ENCODE results near the gene CISD1. TPM values are rescaled to one million over a fixed set of nuclear protein-coding genes. Genes with fewer than 3 reads are reported as not detected.
"Not testable (repeated sequence)": the region's sequence is repeated elsewhere in the genome, so short reads cannot be mapped to it uniquely, and the experiment has no call there.

Gene CISD1
- total and polyA plus RNA-seq, 9 of the 15 experiments (the other 6 are each of a cell fraction or from before 2014, with no cell fraction given): 35.8 to 342 (median 118) TPM

DNA sequence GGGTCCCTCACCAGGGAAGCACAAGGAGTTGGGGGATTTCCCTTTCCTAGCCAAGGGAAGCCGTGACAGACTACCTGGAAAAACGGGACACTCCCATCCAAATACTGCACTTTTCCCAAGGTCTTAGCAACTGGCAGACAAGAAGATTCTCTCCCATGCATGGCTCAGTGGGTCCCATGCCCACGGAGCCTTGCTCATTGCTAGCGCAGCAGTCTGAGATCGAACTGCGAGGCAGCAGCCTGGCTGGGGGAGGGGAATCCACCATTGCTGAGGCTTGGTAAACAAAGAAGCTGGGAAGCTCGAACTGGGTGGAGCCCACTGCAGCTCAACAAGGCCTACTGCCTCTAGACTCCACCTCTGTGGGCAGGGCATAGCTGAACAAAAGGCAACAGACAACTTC lies 39.1 kb upstream of the CISD1 start:
- H3K27ac ChIP-seq (ENCODE audit: extremely low read depth, low read depth, low read length); H3K36me3 ChIP-seq (ENCODE audit: control insufficient read depth, insufficient read depth, low read length); H3K9ac ChIP-seq (ENCODE audit: insufficient read depth in 1 of 2, low read depth in 2 of 2, low read length in 2 of 2); intact Hi-C loops (cut with micrococcal nuclease); H3K9me3 ChIP-seq (replicated peaks; ENCODE audit: control insufficient read depth, insufficient read depth, low read depth, low read length); H3K4me1 ChIP-seq (replicated peaks in 1 of 2; ENCODE audit: control insufficient read depth in 2 of 2, insufficient read depth in 2 of 2, low read length in 2 of 2); BruUV-seq (replicated peaks); H3K4me3 ChIP-seq; H3K79me2 ChIP-seq (ENCODE audit: control insufficient read depth, insufficient read depth, low read length); H3K27me3 ChIP-seq (ENCODE audit: control insufficient read depth in 2 of 2, insufficient read depth in 2 of 2, low read length in 2 of 2); ATAC-seq; FAIRE-seq; H4K20me1 ChIP-seq (replicated peaks; ENCODE audit: control insufficient read depth, insufficient read depth, low read length); in situ Hi-C loops (cut with MboI); H3K4me2 ChIP-seq (ENCODE audit: insufficient read depth, low read length); CTCF ChIA-PET (ENCODE audit: low intra/inter-chr PET ratio); H3K9me1 ChIP-seq (ENCODE audit: control insufficient read depth, insufficient read depth, low read length): not testable (repeated sequence)
- WGBS (ENCODE audit: insufficient coverage, low coverage, missing lambda C conversion rate): 58% methylated on average over 7 of the region's 7 CpGs
- POLR2A ChIA-PET: interaction anchor here (1.2 kb wide), 1 partner anchor 8 kb away, joined by 4 read pairs; no protein-coding TSS in a partner anchor
- peak in 1 of 4 experiments; percentile 11 for DNase-seq (ENCODE audit: extremely low read depth in 1 of 4, low spot score in 3 of 4)
- peak overlapping the region; percentile 40; the same call in 1 of the 2 replicates for H2AFZ ChIP-seq (ENCODE audit: low read depth, low read length)
- TF ChIP-seq FOXK2 (conservative IDR thresholded peaks at IDR 0.05 in 1 of 2, IDR thresholded peaks at IDR 0.05 in 1 of 2; ENCODE audit: low read depth in 2 of 2): peak; percentile 47 to 48; a peak in 3 of 4 replicates

DNA sequence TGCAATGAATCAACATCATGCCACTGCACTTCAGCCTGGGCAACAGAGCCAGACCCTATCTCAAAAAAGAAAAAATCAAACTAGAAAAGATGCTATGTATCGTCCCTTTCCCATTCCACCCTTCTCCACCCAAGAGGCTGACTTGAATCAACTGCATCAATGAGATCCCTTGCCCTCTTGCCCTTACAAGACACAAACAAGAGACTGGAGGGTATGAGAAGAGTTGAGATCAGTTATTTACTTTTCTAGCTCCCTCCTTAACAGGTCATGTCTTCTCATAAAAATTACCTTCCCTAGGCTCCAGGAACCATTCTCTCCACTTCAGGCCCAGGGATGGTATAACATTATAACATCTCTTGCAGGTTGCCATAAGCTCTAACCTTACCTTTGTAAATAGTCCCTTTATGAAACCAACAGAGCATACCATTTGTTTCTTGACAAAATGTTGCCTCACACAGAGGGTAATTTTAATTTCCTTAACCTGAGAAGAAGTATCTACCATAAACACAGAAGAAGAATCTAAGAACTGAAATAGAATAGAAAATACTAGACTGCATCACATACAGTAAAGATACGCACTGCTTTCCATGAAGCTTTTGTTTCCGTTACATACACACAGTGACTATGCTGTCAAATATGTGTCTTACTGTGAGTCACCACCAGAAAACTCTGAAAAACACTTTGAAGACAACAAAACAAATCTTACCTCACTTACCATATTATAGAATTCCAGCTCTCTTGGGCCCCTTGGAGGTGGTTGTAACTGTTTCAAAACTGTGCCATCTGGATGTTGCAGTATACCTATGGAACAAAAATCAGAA lies 31.7 kb upstream of the CISD1 start:
- no peak overlapping the region for H3K27ac ChIP-seq (ENCODE audit: extremely low read depth, low read depth, low read length)
- TF ChIP-seq FOSL1 (tag; conservative IDR thresholded peaks at IDR 0.05) (peak; percentile 52; the same call in 1 of the 2 replicates), SMC3 (conservative IDR thresholded peaks at IDR 0.05; ENCODE audit: insufficient read depth, low read depth, low read length) (no peak)
- no peak for DNase-seq (ENCODE audit: extremely low read depth in 1 of 4, low spot score in 3 of 4)
- ChIA-PET CTCF (ENCODE audit: low intra/inter-chr PET ratio) (no interaction called here), POLR2A (no interaction called here)
- H3K27me3 ChIP-seq (ENCODE audit: control insufficient read depth in 2 of 2, insufficient read depth in 2 of 2, low read length in 2 of 2): no peaks in the 10 kb centered on the region
- H3K4me2 ChIP-seq (ENCODE audit: insufficient read depth, low read length): no peak overlapping the region
- no peaks in the 10 kb centered on the region; the same call in 2 of the 3 replicates for H3K36me3 ChIP-seq (ENCODE audit: control insufficient read depth, insufficient read depth, low read length)
- H2AFZ ChIP-seq (ENCODE audit: low read depth, low read length): no peak overlapping the region
- H3K9ac ChIP-seq (ENCODE audit: insufficient read depth in 1 of 2, low read depth in 2 of 2, low read length in 2 of 2): no peak overlapping the region
- in situ Hi-C loops (cut with MboI) (no loop called here), intact Hi-C loops (cut with micrococcal nuclease) (no loop called here)
- no peaks in the 10 kb centered on the region for H3K9me3 ChIP-seq (replicated peaks; ENCODE audit: control insufficient read depth, insufficient read depth, low read depth, low read length)
- WGBS (ENCODE audit: insufficient coverage, low coverage, missing lambda C conversion rate): 77% methylated on average over 3 of the region's 3 CpGs
- no peak for ATAC-seq
- peaks cover 0 to 7% of the 10 kb centered on the region in 2 experiments; a peak in 3 of 5 replicates for H3K4me1 ChIP-seq (replicated peaks in 1 of 2; ENCODE audit: control insufficient read depth in 2 of 2, insufficient read depth in 2 of 2, low read length in 2 of 2)
- BruUV-seq (replicated peaks): no TSS peak
- H4K20me1 ChIP-seq (replicated peaks; ENCODE audit: control insufficient read depth, insufficient read depth, low read length): no peaks in the 10 kb centered on the region
- no peak overlapping the region for H3K4me3 ChIP-seq
- peaks cover 11% of the 10 kb centered on the region for H3K79me2 ChIP-seq (ENCODE audit: control insufficient read depth, insufficient read depth, low read length)
- no peak for FAIRE-seq
- H3K9me1 ChIP-seq (ENCODE audit: control insufficient read depth, insufficient read depth, low read length): no peaks in the 10 kb centered on the region
